Memory B cell (primary cell): ENCODE data around the gene TACC2.
A peak's percentile ranks its signal among the peaks of the same experiment; 100 is the strongest.

Source experiments
- ATAC-seq: fragments of 150-1000 bp; cut with Tn5 transposase; 2 replicates; pipeline ENCODE4 v1.10.0; 2021; ENCODE audit warnings: low read depth, mild to moderate bottlenecking, moderate library complexity
- DNase-seq, 2 donors: peaks; one replicate each; pipeline ENCODE4 v3.0.0; 2022; ENCODE audit warnings: low spot score in 2 of 2
- H3K27ac Mint-ChIP-seq: one replicate; pipeline ENCODE4 v1.8.0; 2022; ENCODE audit warnings: mild to moderate bottlenecking, moderate library complexity, mixed read lengths
- H3K27me3 Mint-ChIP-seq: one replicate; pipeline ENCODE4 v1.8.0; 2022; ENCODE audit warnings: mixed read lengths
- H3K36me3 Mint-ChIP-seq: one replicate; pipeline ENCODE4 v1.8.0; 2022; ENCODE audit warnings: mild to moderate bottlenecking, mixed read lengths
- H3K4me1 Mint-ChIP-seq: one replicate; pipeline ENCODE4 v1.8.0; 2022; ENCODE audit warnings: mixed read lengths
- H3K4me3 Mint-ChIP-seq: one replicate; pipeline ENCODE4 v1.8.0; 2022; ENCODE audit warnings: mild to moderate bottlenecking, moderate library complexity, mixed read lengths
- H3K9me3 Mint-ChIP-seq: one replicate; pipeline ENCODE4 v1.8.0; 2022; ENCODE audit warnings: mixed read lengths

TACC2 gene

GRCh38 chr10:122296363-122297120 is 307.6 kb downstream of the TACC2 start:
- DNase-seq (no peak), ATAC-seq (no peak)
- peaks cover 13% of the 10 kb centered on the region for H3K27me3 Mint-ChIP-seq
- H3K4me3 Mint-ChIP-seq: no peak overlapping the region
- H3K36me3 Mint-ChIP-seq: no peaks in the 10 kb centered on the region
- peaks cover 2% of the 10 kb centered on the region for H3K4me1 Mint-ChIP-seq
- H3K27ac Mint-ChIP-seq: no peak overlapping the region
- no peaks in the 10 kb centered on the region for H3K9me3 Mint-ChIP-seq

- H3K27ac Mint-ChIP-seq: no peak overlapping the region
- peaks cover 13% of the 10 kb centered on the region for H3K27me3 Mint-ChIP-seq
- peaks cover 2% of the 10 kb centered on the region for H3K4me1 Mint-ChIP-seq
- no peaks in the 10 kb centered on the region for H3K9me3 Mint-ChIP-seq
- no peaks in the 10 kb centered on the region for H3K36me3 Mint-ChIP-seq
- no peak overlapping the region for H3K4me3 Mint-ChIP-seq
- no peak for ATAC-seq
- no peak for DNase-seq
These were observed 308.6 kb downstream of the TACC2 start for GRCh38 chr10:122297583-122297982.

- no peak for DNase-seq
- Mint-ChIP-seq H3K9me3 (no peaks in the 10 kb centered on the region), H3K4me3 (no peak overlapping the region), H3K36me3 (no peaks in the 10 kb centered on the region), H3K27me3 (peaks cover 13% of the 10 kb centered on the region), H3K27ac (no peak overlapping the region), H3K4me1 (peaks cover 2% of the 10 kb centered on the region)
- no peak for ATAC-seq
These were observed 309.2 kb downstream of the TACC2 start for GRCh38 chr10:122298206-122298597.

GRCh38 chr10:122298598-122299301 is 309.8 kb downstream of the TACC2 start:
- H3K4me3 Mint-ChIP-seq: no peak overlapping the region
- peaks cover 2% of the 10 kb centered on the region for H3K4me1 Mint-ChIP-seq
- DNase-seq (peak; percentile 26 to 57), ATAC-seq (peak; percentile 71)
- H3K9me3 Mint-ChIP-seq: no peaks in the 10 kb centered on the region
- H3K36me3 Mint-ChIP-seq: no peaks in the 10 kb centered on the region
- H3K27me3 Mint-ChIP-seq: peaks cover 13% of the 10 kb centered on the region
- no peak overlapping the region for H3K27ac Mint-ChIP-seq

- Mint-ChIP-seq H3K4me3 (no peak overlapping the region), H3K4me1 (peaks cover 2% of the 10 kb centered on the region), H3K27ac (no peak overlapping the region), H3K9me3 (no peaks in the 10 kb centered on the region), H3K27me3 (peaks cover 13% of the 10 kb centered on the region), H3K36me3 (no peaks in the 10 kb centered on the region)
- no peak for DNase-seq
- ATAC-seq: no peak
These were observed 310.6 kb downstream of the TACC2 start for GRCh38 chr10:122299423-122300075.

- Mint-ChIP-seq H3K27me3 (peaks cover 10% of the 10 kb centered on the region), H3K4me3 (no peak overlapping the region), H3K27ac (no peak overlapping the region), H3K9me3 (peaks cover 5% of the 10 kb centered on the region), H3K4me1 (peaks cover 2% of the 10 kb centered on the region), H3K36me3 (no peaks in the 10 kb centered on the region)
- no peak for DNase-seq
- ATAC-seq: no peak
These were observed 312.3 kb downstream of the TACC2 start for GRCh38 chr10:122301055-122301810.

GRCh38 chr10:122301811-122302115 is 312.8 kb downstream of the TACC2 start:
- no peak overlapping the region for H3K27ac Mint-ChIP-seq
- H3K4me1 Mint-ChIP-seq: peaks cover 2% of the 10 kb centered on the region
- H3K27me3 Mint-ChIP-seq: peaks cover 10% of the 10 kb centered on the region
- H3K9me3 Mint-ChIP-seq: peaks cover 5% of the 10 kb centered on the region
- no peak overlapping the region for H3K4me3 Mint-ChIP-seq
- no peak for ATAC-seq
- DNase-seq: no peak
- H3K36me3 Mint-ChIP-seq: no peaks in the 10 kb centered on the region

GRCh38 chr10:122302315-122302714 is 313.4 kb downstream of the TACC2 start:
- Mint-ChIP-seq H3K27ac (no peak overlapping the region), H3K4me3 (no peak overlapping the region), H3K27me3 (peaks cover 6% of the 10 kb centered on the region), H3K9me3 (peaks cover 5% of the 10 kb centered on the region), H3K36me3 (no peaks in the 10 kb centered on the region), H3K4me1 (peaks cover 2% of the 10 kb centered on the region)
- DNase-seq: no peak
- no peak for ATAC-seq

GRCh38 chr10:122303271-122304053 is 314.5 kb downstream of the TACC2 start:
- H3K27ac Mint-ChIP-seq: no peak overlapping the region
- peaks cover 5% of the 10 kb centered on the region for H3K9me3 Mint-ChIP-seq
- H3K4me3 Mint-ChIP-seq: no peak overlapping the region
- no peaks in the 10 kb centered on the region for H3K36me3 Mint-ChIP-seq
- peaks cover 10% of the 10 kb centered on the region for H3K4me1 Mint-ChIP-seq
- ATAC-seq (no peak), DNase-seq (no peak)
- peaks cover 3% of the 10 kb centered on the region for H3K27me3 Mint-ChIP-seq
